Nephron progenitor cell (in vitro differentiated cells): Measurements from ENCODE around the gene BRD3.

ENCODE experiments used
- DNase-seq: peaks from one replicate; pipeline ENCODE4 v3.0.0; 2021
- H3K27ac Mint-ChIP-seq: 2 replicates; pipeline ENCODE4 v1.8.0; 2021; ENCODE audit warnings: mild to moderate bottlenecking, moderate library complexity, mixed read lengths
- H3K27me3 Mint-ChIP-seq: 2 replicates; pipeline ENCODE4 v1.8.0; 2021; ENCODE audit warnings: mild to moderate bottlenecking, low read depth, mixed read lengths; ENCODE audit not compliant: poor library complexity
- H3K36me3 Mint-ChIP-seq: 2 replicates; pipeline ENCODE4 v1.8.0; 2021; ENCODE audit warnings: low read depth, mixed read lengths
- H3K4me1 Mint-ChIP-seq: 2 replicates; pipeline ENCODE4 v1.8.0; 2021; ENCODE audit warnings: mixed read lengths
- H3K4me3 Mint-ChIP-seq: 2 replicates; pipeline ENCODE4 v1.8.0; 2021; ENCODE audit warnings: mild to moderate bottlenecking, moderate library complexity, mixed read lengths
- H3K9me3 Mint-ChIP-seq: 2 replicates; pipeline ENCODE4 v1.8.0; 2021; ENCODE audit warnings: mild to moderate bottlenecking, moderate library complexity, mixed read lengths
- TF ChIP-seq, protein P1 (sequence below): fragments of 200-600 bp; sonication (generic); IDR thresholded peaks from 2 replicates; pipeline ENCODE4 v1.5.0; 2021; ENCODE audit warnings: antibody characterized with exemption

The BRD3 gene

DNA sequence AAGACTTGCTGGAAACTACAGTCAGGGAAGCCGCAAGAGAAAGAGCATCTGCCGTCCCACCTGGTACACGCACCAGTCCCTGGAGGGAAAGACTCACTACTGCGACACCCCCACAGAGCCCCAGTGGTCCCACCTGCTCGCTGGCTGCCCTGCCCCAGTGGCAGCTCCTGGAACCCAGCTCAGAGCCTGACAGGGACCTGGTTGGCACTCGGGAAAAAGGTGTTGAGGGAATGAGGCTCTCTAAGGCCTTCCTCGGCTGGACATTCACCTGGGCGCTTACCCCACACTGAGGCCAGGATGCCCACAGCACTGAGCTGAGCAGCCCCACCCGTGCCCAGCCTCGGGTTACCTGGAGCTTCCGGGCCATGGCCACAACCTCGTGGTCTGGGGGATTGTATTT lies 22.9 kb downstream of the BRD3 start:
- no peak overlapping the region for H3K4me3 Mint-ChIP-seq
- no peaks in the 10 kb centered on the region for H3K4me1 Mint-ChIP-seq
- H3K27ac Mint-ChIP-seq, result no peak overlapping the region
- TF ChIP-seq, protein P1, sequence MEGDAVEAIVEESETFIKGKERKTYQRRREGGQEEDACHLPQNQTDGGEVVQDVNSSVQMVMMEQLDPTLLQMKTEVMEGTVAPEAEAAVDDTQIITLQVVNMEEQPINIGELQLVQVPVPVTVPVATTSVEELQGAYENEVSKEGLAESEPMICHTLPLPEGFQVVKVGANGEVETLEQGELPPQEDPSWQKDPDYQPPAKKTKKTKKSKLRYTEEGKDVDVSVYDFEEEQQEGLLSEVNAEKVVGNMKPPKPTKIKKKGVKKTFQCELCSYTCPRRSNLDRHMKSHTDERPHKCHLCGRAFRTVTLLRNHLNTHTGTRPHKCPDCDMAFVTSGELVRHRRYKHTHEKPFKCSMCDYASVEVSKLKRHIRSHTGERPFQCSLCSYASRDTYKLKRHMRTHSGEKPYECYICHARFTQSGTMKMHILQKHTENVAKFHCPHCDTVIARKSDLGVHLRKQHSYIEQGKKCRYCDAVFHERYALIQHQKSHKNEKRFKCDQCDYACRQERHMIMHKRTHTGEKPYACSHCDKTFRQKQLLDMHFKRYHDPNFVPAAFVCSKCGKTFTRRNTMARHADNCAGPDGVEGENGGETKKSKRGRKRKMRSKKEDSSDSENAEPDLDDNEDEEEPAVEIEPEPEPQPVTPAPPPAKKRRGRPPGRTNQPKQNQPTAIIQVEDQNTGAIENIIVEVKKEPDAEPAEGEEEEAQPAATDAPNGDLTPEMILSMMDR, result no peak
- peaks cover 30% of the 10 kb centered on the region for H3K36me3 Mint-ChIP-seq
- H3K9me3 Mint-ChIP-seq, result peaks cover 3% of the 10 kb centered on the region
- no peak for DNase-seq
- H3K27me3 Mint-ChIP-seq, result no peaks in the 10 kb centered on the region

DNA sequence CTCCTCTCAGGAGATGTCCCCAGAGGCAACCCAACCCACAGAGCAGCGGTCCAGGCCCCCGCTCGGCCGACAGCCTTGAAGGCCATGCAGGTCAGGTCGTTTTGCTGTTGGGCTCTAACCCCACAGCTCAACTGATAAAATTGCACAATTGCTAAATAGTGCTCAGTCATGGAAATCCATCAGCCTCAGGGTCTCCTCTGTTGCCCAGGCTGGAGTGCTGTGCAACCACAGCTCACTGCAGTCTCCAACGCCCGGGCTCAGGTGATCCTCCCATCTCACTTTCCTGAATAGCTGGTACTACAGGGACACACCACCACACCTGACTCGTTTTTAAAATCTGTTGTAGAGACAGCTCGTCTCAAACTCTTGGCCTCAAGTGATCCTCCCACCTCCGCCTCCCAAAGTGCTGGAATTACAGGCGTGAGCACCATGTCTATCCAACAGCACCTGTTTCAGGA lies 24.3 kb downstream of the BRD3 start:
- TF ChIP-seq, protein P1, result no peak
- peak overlapping the region; percentile 69 for H3K27ac Mint-ChIP-seq
- H3K4me3 Mint-ChIP-seq, result no peak overlapping the region
- no peak for DNase-seq
- H3K9me3 Mint-ChIP-seq, result peaks cover 15% of the 10 kb centered on the region
- no peaks in the 10 kb centered on the region for H3K4me1 Mint-ChIP-seq
- H3K36me3 Mint-ChIP-seq, result peaks cover 44% of the 10 kb centered on the region
- peaks cover 3% of the 10 kb centered on the region for H3K27me3 Mint-ChIP-seq

DNA sequence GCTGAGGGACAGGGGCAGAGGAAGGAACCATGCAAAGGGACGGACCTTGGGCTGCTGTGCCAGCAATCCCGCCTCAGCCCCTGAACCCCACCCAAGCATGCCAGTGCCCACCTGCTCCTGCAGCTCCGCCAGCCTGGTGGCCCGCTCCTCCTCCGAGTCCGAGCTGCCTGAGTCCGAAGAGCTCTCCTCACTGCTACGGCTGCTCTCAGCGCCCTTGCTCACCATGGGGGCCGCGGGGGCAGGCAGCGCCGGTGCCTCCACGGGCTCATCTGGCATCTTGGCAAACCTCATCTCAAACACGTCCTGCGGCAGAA lies 26.2 kb downstream of the BRD3 start:
- Mint-ChIP-seq H3K27me3 (peaks cover 3% of the 10 kb centered on the region), H3K9me3 (peaks cover 25% of the 10 kb centered on the region), H3K4me3 (no peak overlapping the region), H3K36me3 (peaks cover 62% of the 10 kb centered on the region), H3K27ac (no peak overlapping the region), H3K4me1 (no peaks in the 10 kb centered on the region)
- no peak for DNase-seq
- TF ChIP-seq, protein P1, result no peak

DNA sequence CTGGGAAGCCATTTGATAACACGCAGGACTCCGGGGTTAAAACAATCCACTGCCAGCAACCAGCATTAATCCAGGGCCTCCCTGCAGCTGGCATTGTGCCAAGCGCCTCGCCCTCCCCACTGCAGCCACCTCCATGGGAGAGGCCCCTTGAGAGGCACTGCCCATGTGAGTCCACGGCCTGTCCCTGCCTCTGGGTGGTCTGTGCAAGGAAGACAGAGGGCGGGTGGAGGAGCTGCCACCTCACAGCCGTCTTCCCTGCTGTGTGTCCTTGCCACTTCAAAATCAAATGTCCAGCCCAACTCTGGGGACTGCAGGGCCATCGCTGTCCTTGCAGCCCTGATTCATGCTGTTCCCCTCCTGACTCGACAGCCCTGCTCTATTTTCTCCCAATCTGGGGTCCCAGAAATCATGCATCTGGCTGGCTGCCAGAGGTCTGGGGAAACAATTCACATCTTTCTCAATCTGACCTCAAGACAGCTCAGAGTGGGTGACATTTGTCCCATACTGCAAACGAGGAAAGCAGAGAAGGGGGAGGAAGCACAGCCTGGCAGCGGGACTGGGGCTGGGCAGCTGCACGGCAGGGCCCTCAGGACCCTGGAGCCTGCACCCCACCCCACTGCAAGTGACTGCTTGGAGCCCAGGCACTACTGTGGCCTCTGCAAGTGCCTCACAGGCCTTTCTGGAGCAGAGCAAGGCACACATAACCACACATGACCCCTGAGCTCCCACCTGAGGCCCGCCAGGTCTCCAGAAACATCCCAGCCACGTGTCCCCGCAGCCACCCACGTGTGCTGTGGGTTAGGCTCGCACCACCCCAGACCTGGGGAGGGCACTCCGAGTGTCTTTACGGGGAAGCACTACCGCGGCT lies 26.8 kb downstream of the BRD3 start:
- H3K36me3 Mint-ChIP-seq, result peaks cover 68% of the 10 kb centered on the region
- TF ChIP-seq, protein P1, result no peak
- DNase-seq, result no peak

DNA sequence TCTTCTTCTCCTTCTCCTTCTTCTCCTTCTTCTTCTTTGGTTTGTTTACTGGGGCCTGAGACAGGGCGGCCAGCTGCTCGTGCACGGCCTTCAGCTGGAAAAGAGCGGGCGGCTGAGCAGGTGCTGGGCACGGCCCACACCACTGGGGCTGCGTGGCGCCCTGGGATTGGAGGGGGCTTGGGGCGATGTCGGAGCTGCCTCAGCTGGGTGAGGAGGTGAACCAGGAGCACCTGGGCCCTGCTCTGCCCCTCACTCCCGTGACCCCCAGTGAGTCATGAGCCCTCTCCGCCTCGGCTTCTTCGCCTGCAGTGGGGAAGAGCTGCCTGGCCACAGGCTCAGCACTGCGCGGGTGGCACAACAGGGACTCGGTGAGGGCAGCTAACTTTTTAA lies 27.7 kb downstream of the BRD3 start:
- no peaks in the 10 kb centered on the region for H3K4me1 Mint-ChIP-seq
- peaks cover 25% of the 10 kb centered on the region for H3K9me3 Mint-ChIP-seq
- no peak overlapping the region for H3K27ac Mint-ChIP-seq
- TF ChIP-seq, protein P1, result no peak
- no peak overlapping the region for H3K4me3 Mint-ChIP-seq
- peaks cover 3% of the 10 kb centered on the region for H3K27me3 Mint-ChIP-seq
- H3K36me3 Mint-ChIP-seq, result peaks cover 77% of the 10 kb centered on the region
- DNase-seq, result no peak

More for the DNA sequence above, 26.8 kb downstream of the BRD3 start:
- no peaks in the 10 kb centered on the region for H3K4me1 Mint-ChIP-seq
- no peak overlapping the region for H3K4me3 Mint-ChIP-seq
- no peak overlapping the region for H3K27ac Mint-ChIP-seq
- H3K27me3 Mint-ChIP-seq, result peaks cover 3% of the 10 kb centered on the region
- H3K9me3 Mint-ChIP-seq, result peaks cover 25% of the 10 kb centered on the region
